M059J (cell line): Measurements from ENCODE around the gene DZIP1. TPM values are rescaled to one million over a fixed set of nuclear protein-coding genes. Genes with fewer than 3 reads are reported as not detected.

Experiments
- DNase-seq: peaks from one replicate; pipeline ENCODE4 v3.0.0-alpha.2; 2012; ENCODE audit warnings: low read depth
- total RNA-seq: library from RNA; depleted of rRNA; stranded (reverse); fragments of >200 nt; shearing (Covaris generic); gene quantifications from 2 replicates; pipeline ENCODE4 v1.2.3, GENCODE V29; 2014

The DZIP1 gene
- total RNA-seq, 1 experiment from 2014 or later = 24.3 TPM

GRCh38 chr13:95643936-95644598 lies 439 bp downstream of the DZIP1 start:
- peak; percentile 36 for DNase-seq

DNA sequence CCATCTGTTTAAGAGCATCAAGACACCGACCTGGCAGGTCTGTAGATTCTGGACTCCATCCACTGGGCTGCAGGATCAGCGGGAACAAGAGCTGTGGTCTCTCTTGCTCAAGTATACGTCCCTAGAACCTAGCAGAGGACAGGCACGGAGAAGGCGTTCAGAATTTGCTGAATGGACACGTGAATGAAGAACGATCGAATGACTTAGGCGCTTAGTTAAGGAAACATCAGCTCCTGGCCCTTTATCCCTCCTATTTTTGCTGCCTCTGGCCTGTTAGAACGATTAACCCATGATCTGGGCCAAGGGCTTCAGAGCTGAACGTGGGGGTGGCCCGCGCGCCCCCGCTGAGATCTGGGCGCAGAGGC lies 953 bp downstream of the DZIP1 start:
- DNase-seq = peak; percentile 34

- DNase-seq = no peak
Observed at GRCh38 chr13:95642999-95643398, 1.5 kb downstream of the DZIP1 start.

DNA sequence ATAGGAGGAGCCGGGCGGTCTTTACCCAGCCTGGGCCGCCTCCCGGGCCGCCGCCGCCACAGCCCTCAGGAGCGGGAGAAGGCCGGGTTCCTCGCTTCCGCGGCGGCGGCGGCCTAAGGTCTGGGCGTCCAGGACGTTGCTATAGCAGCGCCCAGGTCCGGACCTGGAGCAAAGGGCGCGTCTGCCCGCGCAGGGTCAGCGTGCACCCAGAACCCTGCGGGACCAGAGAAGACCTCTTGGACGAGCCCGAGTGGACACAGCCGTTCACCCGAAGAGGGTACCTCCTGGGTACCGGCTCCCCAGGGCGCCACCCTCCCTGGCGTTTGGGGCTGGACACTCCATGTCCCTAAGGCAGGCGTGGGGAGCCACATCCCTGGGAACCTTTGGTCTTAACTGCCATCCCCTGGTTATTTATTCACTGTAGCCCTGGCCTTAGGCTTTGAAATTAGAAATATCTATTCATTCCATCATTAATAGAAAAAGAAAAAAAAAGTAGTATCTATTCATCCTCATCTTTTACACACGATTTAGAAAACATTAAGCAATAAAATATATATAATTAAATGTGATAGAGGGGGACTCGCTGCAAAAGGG lies 2.4 kb downstream of the DZIP1 start:
- no peak for DNase-seq

DNA sequence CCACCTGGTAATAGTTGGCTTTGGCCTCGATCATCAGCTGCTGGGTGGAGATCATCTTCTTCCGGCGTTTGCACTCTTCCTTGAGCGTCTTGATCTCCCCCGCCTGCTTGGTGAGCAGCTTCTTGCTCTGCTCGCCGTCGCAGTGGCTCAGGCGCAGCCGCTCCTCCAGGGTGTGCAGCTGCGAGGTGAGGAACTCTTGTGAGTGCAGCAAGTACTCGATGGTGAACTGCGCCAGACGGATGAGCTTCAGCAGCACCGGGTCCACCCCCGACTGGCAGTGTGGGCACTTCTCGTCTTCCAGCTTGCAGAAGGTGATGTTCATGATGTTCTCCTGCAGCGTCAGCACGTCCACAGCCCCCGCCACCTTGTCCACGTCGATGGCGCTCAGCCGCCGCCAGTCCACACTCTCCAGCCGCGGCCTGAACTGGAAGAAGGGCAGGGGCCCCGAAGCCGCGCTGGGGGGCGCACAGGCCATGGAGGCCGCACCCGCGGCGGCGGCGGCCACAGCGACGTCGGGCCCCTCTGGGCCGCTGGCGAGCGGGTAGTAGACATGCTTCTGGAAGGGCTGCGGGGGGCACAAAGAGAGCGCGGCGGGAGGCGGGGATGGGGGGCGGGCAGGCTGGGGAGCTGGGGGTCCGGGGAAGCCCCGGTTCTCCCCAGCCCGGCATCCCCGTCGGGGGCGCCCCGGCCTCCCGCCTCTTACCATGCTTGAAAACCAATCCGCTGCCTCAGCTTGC lies 3.0 kb downstream of the DZIP1 start:
- DNase-seq = no peak

DNA sequence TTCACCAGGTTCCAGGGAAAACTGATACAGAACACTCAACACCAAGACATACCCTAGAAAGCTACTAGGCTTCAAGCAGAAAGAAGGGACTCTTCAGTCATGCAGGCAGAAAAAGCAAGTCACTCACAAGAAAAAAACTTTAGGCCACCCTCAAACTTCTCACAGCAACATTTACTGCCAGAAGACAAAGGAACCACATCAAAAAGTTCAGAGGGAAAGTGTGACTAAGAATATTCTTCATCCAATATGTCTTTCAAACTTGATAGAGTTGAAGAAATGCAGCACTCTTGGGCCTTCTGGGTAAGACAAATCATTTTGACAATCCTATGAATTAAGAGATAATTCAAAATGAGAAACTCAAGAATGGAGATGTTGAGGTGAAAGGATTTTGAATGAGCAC lies 7.7 kb downstream of the DZIP1 start:
- DNase-seq = no peak

DNA sequence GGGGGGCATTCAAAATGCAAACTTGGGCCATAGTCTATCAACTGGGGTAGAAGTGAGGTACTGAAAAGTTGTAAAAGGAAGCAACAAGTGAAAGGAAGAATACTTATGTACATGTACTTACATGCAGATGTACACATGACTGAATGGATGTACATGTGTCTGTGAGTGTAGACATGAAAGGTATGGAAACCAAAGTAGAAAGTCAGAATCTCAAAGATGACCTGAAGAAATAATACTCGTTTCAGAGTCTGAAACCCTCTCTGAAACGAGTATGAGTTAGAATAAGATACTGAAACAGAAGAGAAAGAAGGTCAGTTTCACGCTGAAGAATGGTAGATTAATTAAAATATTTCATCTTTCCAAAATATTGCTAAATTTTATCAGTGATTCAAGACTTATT lies 13.9 kb downstream of the DZIP1 start:
- DNase-seq = no peak

DNA sequence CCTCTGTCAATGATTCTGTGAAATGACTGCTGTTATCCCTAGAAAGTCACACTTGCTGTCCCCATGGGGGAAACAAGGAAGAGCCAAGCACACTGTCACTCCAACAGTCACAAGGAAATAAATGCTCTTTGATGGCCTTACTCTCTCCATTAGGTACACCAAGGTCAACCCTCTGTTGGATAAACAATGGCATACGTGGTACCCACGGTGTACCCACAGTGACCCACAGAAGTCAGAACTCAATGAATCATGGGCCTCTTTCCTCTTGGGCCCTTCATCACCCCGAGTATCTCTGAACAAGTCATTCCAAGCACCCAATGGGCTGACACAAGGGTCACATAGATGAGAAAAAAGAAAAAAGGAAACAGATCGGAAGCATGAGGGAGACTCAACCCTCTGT lies 15.4 kb downstream of the DZIP1 start:
- DNase-seq = no peak

DNA sequence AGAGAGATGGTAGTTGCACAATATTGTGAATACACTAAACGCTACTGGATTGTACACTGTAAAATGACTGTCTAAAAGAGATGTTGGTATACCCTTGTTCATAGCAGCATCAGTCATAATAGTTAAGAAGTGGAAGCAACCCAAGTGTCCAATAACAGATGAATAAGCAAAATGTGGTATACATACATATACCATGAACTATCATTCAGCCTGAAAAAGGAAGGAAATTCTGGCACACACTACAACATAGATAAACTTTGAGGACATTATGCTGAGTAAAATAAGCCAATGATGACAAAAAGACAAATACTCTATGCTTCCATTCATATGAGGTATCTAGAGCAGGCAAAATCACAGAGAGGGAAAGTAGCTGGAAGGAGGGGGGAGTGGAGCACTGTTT lies 16.0 kb downstream of the DZIP1 start:
- DNase-seq = no peak

GRCh38 chr13:95627590-95627989 lies 16.9 kb downstream of the DZIP1 start:
- peak; percentile 13 for DNase-seq

GRCh38 chr13:95626768-95627167 lies 17.7 kb downstream of the DZIP1 start:
- no peak for DNase-seq

DNA sequence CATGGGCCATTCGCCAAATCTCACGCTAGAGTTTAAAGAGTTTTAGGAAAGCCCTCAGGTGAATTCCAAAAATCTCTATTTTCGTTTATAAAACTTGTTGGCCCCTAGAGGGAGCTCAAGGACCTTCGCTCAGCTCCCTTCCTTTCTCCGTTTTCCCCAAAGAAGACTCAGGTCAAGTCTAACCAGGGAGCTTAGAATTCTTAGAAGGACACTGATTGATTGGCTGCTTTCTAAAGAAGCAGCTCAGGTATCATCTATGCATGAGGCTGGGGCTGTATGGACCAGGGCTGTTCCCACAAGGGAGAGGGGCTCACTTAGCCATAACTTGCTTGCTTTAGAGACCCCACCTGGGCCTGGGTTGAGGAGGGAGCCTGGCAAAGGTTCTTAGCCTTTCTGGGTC lies 20.5 kb downstream of the DZIP1 start:
- peak; percentile 43 for DNase-seq

GRCh38 chr13:95623141-95623540 lies 21.4 kb downstream of the DZIP1 start:
- no peak for DNase-seq

DNA sequence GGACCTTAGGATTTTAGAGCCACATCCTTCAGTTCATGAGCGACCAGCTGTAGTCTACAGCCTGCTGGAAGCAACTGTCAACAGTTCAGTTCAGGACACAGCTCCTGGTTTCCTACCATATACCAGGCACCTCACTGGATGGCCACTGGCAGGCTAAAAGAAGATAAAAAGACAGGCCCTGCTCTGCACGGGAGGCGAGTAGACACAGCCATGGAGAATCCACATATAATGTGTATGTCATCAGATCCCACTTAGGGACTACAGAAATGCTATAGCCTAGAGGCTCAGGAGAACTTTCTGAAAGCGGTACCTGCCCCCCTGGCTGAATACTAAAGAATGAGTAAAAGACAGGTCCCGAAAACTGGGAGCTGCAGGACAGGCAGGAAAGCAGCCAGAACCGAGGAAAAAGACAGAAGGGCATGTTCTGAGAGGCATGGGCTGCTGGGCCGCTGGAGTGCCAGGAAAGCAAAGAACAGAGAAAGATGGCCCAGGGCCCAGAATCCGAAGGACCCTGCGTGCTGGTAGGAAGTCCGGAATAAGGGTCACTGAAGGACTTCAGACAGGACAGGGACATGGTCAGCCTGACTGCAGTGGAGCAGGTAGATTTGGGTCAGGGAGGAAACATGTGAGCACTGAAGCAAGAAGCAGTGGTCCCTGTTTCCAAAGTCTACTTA lies 23.5 kb downstream of the DZIP1 start:
- DNase-seq = no peak

DNA sequence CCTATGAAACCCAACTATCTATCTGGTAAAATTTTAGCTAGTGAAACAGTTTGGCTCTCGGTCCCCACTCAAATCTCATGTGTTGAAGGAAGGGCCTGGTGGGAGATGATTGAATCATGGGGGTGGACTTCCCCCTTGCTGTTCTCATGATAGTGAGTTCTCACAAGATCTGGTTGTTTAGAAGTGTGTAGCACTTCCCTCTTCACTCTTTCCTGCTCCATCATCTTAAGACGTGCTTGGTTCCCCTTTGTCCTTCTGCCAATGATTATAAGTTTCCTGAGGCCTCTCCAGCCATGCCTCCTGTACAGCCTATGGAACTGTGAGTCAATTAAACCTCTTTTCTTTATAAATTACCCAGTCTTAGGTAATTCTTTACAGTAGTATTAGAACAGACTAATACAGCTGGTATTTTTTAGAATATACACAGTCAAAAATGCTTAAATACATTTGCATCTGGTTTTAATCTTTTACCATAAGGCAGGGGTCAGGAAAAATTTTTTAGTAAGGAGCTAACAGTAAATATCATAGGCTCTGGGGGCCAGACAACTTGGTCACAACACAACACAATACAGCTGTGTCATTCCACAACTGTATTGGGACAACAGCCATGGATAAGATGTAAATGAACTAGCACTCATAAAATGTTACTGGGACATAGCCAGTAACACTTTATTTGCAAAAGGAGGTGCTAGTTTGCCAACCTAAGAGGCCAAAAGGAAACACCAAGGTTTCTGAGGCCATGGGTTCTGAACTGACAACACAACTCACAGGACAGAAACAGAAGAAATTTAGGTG lies 24.3 kb downstream of the DZIP1 start:
- no peak for DNase-seq

DNA sequence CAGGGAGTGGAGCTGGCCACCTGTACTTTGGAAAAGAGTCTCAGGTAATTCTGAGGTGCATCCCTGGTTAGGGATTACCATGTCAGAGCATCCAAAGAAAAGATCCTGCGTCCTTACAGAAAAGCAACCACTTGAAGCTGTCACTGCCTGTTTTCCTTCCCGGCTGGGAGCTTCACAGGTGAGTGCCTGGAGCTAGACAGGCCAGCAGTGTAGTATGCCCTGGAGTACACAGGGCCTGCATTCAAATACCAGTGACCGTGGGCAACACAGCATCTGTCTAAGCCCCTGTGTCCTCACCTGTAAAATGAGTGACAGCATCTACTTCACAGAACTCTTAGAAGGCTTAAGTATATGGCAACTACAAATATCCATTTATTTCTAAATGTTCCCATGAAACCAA lies 29.0 kb downstream of the DZIP1 start:
- DNase-seq = no peak

DNA sequence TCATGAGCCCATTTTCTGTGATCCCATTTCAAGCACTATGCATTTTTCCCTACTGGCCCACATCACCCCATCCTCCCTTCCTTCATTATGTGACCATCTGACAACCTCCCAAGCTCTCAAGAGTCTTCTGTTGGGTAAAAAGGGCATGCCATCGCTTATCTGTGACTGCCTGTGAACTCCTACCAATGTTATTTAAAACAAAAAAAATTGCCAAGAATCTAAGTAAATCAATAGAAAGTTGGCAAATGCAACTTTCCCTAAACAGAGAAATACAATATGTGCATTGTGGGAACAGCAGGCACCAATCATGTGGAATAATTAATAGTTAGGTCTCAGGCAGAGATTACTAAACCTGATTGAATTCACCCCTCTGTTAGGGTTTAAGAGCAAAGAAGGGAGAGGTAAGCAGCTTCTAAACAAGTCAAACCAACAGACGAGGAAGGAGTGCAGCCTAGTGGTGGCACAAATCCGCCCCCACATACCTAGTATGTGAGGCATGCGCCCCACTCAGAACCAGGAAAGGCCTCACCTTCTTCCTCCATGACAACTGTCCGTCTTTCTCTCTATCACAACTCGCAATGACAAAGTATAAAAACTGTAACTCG lies 29.8 kb downstream of the DZIP1 start:
- DNase-seq = no peak

- DNase-seq = no peak
Observed at GRCh38 chr13:95608640-95609323, 35.7 kb downstream of the DZIP1 start.

GRCh38 chr13:95607366-95607765 lies 37.1 kb downstream of the DZIP1 start:
- peak; percentile 73 for DNase-seq

DNA sequence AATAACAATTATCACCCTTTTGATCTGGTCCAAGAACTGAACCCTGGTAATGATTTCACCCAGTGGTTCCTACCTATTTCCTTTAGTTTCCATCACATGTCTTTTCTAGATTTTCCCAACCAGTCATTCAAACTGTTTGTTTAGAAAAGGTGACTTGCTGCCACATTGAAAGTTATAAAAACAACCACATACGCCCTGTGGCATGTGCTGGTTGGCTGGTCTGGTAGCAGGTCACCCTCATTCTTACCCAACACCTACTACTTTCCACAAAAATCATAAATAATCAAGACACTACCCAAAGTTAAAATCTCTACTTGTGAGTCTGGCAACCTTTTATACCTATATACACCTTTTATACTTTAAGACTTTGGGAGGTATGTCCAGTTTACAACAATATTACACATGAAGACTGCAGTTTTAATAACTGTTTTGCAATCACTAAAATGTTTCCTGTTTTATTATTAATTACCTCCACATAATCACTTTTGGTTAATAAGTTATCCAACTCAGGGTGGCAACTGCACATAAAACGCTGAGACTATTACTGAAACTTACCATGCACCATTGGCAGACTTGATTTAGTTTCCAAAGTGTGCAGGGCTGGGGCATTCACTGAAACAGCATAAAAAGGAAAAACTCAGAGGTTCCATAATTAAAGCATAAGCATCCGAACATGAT lies 38.9 kb downstream of the DZIP1 start:
- DNase-seq = peak; percentile 50
